GM12865 (cell line): ENCODE results near the gene NHS.

Source experiments
- DNase-seq: peaks from one replicate; pipeline ENCODE4 v3.0.0; 2010; ENCODE audit warnings: low read depth
- H3K4me3 ChIP-seq: 2 replicates; pipeline ENCODE4 v1.5.1; 2011; ENCODE audit warnings: mild to moderate bottlenecking, low read depth, low read length, control low read depth
- CTCF ChIP-seq: IDR thresholded peaks from 2 replicates; pipeline ENCODE4 v1.5.1; 2011; ENCODE audit warnings: low read length, control low read depth, low read depth, inconsistent platforms; ENCODE audit not compliant: insufficient read depth; ENCODE audit errors: missing control alignments

The NHS gene

DNA sequence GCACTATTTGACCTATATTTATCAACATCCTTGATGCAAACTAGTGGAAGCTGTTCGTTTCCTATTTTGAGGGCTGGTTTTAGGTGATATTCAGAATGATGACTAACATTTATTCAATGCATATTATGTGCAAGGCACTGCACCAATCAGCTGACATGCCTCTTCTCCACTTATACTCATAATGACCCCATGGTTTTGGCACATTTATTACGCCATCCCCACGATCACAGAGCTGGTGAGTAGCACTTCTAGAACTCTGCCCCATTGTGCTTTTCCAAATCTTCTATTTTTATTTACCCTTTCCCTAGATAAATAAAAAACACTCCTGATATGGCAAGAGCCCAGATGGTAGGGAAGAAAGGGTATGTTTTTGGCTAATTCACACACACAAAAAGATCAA, 375.4 kb downstream of the NHS start:
- DNase-seq, result no peak
- TF ChIP-seq CTCF, result no peak
- H3K4me3 ChIP-seq, result no peak overlapping the region

DNA sequence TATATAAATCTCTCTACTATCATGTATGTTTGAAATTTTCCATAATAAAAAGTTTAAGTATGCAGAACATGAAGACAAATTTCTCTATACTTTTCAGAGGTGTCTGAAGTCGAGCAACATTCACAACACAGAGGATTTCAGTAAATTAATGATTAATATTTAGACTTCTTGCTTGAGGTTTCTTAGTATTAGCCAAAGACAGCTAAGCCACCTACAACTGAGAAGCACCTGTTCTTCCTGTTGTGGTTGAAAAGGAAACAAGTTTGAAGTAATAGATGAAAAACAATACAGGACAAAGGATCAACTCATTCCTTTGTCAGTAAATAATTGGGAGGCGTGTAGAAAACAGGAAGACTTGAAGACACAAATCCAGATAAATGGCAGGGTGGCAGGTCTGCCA, 383.4 kb downstream of the NHS start:
- no peak for DNase-seq
- H3K4me3 ChIP-seq, result no peak overlapping the region
- TF ChIP-seq CTCF, result no peak

DNA sequence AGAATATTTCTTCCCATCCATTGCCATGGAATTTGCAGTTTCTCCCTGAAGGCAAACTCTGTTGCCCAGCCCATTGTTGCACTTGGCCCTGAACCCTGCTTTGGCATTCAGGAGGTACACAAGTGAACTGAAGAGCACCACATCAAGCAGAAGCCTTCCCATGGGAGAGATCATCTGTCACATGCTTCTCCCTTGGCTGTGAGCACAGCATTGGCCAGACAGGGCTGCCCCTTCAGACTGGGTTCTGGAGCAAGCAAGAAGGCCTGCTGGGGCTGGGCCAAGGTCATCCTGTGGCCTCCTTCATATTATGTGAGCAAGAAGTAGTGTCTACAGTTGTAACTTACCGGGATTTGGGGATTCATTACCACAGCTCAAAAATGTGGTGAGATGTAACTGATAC, 385.0 kb downstream of the NHS start:
- no peak for TF ChIP-seq CTCF
- DNase-seq, result no peak
- H3K4me3 ChIP-seq, result no peak overlapping the region

GRCh38 chrX:17767734-17768133, 392.7 kb downstream of the NHS start:
- no peak for TF ChIP-seq CTCF
- no peak for DNase-seq
- H3K4me3 ChIP-seq, result no peak overlapping the region

DNA sequence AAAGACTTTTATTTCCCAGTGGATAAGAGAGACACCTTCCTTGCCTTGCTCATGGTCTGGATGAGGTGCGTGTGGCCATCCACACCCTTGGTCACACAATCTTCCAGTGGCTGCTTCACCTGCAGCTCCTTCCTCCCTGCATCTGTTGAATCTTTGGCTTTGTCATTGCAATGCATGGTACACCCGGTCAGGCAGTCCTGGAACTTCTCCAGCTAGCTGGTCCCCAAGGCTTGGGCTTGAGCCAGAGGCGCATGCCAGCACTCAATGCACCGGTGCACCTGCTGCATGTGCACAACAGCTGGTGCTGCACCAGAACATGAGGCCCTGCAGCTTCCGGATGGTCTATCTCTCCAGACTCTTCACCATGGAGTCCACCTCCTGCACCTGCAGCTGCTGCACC, 394.0 kb downstream of the NHS start:
- no peak for TF ChIP-seq CTCF
- DNase-seq, result no peak
- no peak overlapping the region for H3K4me3 ChIP-seq

- H3K4me3 ChIP-seq, result no peak overlapping the region
- no peak for DNase-seq
- TF ChIP-seq CTCF, result no peak
Measured at GRCh38 chrX:17769701-17770269, 394.8 kb downstream of the NHS start.

DNA sequence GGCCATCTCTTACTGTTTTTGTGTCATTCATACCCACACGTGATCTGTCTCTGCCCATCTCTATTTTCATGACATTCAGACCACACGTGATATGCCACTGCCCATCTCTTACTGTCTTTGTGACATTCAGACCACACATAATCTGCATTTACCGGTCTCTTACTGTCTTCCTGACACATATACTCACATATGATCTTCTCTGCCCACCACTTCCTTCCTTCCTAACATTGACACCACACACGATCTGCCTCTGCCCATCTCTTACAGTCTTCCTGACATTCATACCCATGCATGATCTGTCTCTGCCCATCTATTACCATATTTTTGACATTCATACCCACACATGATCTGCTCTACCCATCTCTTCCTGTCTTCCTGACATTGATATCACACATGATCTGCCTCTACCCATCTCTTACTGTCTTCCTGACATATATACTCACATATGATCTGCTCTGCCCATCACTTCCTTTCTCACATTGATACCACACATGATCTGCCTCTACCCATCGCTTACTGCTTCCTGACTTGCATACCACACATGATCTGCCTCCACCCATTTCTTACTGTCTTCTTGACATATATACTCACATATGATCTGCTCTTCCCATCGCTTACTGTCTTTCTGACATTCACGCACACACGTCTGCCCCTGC, 398.3 kb downstream of the NHS start:
- DNase-seq, result no peak
- no peak for TF ChIP-seq CTCF
- no peak overlapping the region for H3K4me3 ChIP-seq
